DMS53 (cell line): ENCODE measurements around the gene SMIM44.
A peak's percentile ranks its signal among the peaks of the same experiment; 100 is the strongest.

Source experiments
- DNase-seq: peaks from one replicate; lab custom pipeline; 2025; lab: John Stamatoyannopoulos, UW

SMIM44 gene

DNA sequence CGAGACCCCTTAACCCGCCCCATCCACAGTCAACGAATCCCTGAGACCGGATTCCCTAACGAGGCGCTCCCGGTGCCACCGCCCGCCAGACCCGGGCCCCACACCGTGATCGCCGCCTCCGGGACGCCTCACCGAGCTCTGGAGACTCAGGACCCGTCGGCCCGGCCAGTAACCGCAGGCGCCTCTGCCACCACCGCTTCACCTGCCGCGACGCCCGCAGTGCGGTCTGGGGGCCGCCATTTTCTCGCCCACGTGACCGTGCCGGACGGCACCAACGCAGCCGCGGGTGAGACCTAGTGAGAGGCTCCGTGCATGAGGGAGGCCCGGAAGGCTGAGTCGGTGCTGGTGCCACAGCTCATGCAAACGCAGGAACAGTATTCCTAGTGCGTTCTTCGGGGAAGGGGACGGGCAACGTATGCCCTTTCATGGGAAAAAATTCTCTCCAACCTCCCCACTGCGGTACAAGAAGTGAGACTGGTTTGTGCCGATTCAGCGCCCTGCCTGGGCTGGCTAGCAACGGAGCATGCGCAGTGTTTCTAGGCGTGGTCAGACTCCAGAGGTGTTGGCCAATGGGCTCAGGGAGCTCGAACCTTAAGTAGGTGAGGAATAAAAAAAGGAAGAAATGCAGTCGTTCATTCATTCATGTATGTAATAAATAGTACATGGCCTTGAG, 17.3 kb upstream of the SMIM44 start, which contains the start of gene DOHH:
Gene DOHH (minus strand): TSS at position 246 of the 673 bp plus-strand sequence. CDS start 3,860 bp downstream, outside the sequence.
- peak; percentile 96 for DNase-seq

DNA sequence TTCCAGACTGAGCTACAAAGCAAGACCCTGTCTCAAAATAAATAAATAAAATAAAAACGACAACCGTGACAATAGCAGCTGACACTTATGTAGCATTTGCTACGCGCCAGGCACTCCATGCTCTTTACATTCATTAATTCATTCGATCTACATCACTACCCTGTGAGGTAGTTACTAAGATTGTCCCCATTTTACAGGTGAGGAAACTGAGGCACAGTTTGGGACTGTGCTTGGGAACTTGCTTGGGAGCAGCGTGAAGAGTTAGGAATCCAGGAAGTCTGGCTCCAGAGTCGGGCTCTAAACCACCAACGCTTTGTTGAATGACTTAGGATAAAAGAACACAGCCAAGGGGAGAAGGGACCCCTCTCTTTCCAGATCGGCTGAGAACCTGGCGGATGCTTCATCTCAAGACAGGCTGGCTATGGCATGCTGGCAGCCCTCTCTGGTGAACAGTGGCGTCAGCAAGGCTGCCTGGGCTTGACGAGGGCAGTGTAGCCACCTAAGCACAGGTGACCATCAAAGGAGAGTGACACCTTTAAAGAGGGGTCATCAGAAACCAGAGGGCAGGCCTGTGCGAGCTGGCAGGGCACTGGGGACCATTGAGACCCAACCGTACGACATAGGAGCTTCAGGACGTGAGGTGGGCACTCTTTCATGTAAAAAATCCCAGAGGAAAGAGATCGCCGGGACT, 16.6 kb upstream of the SMIM44 start:
- peak; percentile 58 for DNase-seq

DNA sequence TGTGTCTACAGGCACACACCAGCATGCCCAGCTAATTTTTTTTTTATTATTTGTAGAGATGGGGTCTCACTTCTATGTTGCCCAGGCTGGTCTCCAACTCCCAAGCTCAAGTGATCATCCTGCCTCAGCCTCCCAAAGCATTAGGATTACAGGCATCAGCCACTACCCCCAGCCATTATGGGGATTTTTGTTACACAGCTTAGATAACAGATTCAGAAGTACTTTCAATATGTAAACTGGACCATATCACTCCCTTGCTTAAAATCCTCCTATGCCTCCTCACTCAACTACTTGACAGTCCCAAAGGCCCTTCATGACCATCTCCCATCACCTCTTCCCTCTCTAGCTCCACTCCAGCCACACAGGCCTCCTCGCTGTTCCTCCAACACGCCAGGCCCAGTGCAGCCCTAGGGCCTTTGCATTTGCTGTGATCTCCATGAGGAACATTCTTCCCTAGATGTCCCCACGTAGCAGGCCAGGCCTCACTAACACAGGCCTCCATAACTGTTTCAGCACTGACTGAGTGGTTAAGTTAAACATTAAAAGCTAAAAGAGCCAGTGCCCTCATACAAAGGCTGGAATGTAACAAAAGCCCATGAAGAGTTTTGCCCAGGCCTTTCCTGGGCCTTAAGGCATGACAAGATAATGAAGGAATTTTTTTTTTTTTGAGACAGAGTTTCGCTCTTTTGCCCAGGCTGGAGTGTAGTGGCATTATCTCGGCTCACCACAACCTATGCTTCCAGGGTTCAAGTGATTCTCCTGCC, 14.7 kb upstream of the SMIM44 start:
- DNase-seq, result no peak

DNA sequence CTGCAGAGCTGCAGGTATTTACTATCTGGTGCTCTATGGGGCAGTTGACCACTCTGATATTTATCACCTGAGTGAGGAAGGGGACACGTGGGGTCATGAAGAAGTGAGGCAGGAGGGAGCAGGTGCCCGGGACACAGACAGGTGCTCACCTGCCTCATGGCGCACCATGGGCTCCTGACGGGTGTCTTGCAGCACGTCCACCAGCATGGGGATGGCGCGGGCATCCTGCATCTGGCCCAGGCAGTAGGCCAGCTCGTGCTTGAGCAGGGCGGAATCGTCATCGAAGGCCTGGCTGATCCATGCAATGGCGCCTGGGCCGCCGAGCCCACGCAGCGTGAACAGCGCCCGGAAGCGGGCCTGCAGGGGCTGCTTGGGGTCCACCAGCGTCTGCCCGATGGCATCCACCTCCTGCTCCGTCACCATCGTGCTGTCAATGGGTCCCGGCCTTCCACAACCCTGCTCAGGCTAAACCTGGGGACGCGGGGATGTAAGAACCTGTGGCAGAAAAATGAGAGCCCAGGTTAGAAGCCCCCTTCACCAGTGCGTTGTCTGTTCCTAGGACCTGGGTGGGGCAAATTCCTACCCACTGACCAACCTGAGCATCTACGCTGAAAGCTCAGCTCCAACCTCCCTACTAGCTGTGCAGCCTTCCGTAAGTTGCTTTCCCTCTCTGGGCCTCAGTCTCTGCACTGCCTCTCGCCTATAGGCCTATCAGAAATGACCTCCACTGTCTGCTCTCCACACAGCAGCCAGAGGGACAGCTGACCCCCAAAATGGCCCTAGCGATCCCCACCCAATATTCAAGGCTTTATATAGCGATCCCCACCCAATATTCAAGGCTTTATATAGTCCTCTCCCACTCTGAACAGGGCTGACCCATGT, 13.4 kb upstream of the SMIM44 start:
- DNase-seq, result no peak

DNA sequence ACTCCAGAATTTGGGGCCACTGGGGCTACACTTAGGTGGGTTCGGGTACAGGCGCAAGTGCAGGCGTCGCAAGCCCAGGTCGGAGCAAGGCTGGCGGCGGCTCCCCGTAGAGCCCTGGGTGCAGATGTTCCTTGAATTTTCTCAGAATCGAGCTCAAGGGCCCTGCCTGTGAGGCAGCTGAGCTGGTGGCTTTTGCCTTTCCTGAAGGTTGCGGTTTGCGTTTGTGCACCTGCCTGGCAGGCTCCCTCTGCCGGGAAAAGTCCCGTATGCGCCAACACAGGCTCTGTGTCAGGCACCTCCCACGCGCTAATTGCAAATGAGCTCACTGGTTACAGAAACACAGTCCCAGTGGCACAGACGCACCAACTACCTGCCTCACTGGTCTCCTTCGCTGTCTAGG, 11.3 kb upstream of the SMIM44 start:
- DNase-seq, result peak; percentile 43

DNA sequence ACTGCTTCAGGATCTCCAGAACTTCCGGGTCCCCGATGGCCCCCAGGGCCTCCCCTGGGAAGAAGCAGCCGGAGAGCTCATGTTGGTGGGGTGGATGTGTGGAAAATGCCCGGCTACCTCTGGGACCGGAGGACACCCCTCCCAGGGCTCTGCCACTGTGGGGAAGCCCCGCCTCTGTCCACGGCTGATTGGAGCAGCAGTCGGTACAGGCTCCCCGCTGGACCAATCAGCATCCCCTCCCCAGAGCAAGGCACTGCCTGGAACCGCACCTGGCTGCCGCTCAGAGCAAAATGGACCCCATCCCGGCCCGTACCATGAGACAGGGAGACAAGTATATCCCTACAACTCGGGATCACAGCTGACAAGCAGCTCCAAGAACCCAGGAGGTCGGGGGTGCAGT, 10.8 kb upstream of the SMIM44 start:
- peak; percentile 30 for DNase-seq

DNA sequence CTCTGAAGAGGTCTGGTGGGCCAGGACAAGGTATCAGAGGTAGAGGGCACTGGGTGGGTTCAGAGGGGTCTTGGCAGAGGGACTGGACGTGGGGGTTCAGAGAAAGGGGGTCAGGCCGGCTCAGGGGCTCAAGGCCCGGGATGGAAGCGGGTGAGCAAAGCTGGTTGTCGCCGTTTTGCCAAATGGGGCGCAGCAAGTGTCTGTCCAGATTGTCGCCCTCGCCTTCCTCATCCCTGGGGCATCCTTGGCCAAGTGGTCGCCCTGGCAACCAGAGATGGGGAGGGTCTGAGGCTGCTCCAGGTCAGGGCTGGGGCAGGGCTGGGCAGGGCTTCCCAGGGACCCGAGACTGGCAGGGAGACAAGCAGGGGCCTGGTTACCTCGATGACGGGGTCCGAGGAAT, 10.4 kb upstream of the SMIM44 start:
- no peak for DNase-seq

DNA sequence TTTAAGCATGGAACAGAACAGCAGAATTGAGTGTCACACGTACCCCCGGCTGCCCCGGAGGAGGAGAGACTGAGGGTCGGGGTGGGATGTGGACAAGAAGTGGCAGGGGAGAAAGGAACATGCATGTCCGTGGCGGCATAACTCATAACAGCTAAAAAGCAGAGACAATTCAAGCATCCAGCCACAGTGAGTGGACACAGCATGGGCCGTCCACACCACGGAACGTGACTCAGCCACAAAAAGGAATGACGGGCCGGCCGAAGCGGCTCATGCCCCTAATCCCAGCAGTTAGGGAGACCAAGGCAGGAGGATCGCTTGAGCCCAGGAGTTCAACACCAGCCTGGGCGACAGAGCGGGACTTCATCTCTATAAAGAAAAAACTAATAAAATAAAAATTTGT, 9.7 kb upstream of the SMIM44 start:
- DNase-seq, result no peak

DNA sequence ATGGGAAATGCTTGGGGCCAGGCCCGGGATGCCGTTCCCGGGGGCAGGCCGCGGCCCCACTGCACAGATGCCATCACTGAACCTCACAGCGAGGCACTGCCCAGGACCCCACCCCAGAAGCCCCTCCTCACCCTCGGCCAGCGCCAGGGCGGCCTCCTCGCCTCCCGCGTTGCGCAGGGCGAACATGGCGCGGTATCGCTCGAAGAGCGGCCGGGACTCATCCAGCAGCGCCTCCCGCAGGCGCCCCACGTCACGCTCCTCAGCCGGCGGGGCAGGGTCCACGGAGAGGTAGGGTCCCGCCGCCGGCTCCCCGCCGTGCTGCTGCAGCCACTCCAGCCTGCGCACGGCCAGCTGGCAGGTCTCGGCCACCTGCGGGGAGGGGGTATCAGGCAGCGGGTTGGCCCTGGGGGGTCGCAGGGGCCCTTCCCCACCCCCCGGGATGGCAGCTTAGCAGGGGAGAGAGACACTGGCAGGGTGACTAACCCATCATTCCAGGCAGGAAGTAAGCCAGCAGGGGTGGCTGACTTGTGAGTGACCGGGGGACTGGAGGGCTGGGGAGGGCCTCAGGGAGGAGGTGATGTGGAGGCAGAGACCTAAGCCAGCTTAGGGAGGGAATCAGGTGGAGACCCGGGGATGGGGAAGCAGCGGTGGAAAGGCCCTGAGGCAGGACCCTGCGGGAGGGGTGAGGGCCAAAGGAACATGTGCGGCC, 9.0 kb upstream of the SMIM44 start:
- DNase-seq, result no peak

DNA sequence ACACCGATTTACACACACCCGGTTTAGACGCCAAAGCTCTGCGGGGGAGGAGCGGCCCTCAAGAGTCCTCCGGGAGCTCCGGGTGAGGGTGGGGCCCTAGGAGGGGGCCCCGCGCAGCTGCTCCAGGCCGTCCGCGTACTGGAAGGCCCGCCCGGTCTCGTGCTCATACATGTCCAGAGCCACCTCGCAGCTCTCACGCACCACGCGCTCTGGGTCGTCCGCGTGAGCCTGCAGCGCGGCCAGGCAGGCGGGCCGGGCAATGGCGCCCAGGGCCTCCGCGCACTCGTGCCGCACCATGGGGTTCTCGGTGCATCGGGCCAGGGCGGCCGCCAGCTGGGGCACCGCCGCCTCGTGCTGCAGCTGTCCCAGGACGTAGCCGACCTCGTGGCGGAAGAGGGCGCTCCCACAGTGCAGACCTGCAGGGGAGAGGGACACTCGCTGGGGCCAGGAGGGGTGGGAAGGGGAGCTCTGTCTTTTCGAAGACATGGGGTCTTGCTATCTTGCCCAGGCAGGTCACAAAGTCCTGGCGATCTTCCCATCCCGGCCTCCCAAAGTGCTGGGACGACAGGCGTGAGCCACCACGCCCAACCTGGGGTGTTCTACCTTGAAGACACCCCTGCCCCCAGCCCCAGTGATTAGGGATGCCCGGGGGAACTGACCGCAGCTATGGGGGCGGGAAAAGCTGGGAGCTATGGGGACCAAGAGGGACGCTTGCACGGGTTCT, 8.3 kb upstream of the SMIM44 start:
- no peak for DNase-seq

DNA sequence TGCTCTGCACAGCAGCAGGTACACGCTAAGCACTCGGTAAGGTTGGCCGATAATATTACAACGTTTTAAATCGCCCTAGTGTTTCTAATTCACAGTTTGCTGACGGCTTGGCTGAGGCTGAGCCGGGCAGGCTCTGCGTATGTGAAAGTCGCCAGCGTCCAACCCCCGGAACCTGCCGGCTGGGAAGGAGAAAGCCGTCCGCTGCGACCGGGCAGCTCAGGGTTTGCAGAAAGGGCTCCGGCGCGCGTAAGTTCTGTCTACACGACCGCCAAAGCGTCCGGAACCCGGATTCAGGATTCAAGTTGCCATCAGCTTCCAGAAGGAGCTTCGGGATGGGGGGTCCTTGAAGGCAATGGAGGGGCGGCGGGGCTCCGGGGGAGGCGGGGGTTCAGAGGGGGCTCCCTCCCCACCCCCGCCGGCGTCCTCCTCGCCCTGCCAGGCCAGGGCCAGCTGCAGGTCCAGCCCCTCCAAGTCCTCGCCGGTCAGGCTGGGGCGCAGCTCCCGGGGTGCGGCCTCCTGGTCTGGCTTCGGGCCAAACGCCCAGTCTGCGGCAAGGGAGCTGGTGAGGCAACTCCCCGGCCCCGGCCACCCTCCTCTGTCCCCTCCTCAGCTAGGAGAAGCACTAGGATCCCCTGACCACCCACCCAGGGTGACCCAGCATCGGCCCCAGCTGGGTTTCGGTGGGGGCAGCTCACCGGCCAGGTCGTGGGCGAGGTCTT, 575 bp downstream of the SMIM44 start:
- DNase-seq, result peak; percentile 72

DNA sequence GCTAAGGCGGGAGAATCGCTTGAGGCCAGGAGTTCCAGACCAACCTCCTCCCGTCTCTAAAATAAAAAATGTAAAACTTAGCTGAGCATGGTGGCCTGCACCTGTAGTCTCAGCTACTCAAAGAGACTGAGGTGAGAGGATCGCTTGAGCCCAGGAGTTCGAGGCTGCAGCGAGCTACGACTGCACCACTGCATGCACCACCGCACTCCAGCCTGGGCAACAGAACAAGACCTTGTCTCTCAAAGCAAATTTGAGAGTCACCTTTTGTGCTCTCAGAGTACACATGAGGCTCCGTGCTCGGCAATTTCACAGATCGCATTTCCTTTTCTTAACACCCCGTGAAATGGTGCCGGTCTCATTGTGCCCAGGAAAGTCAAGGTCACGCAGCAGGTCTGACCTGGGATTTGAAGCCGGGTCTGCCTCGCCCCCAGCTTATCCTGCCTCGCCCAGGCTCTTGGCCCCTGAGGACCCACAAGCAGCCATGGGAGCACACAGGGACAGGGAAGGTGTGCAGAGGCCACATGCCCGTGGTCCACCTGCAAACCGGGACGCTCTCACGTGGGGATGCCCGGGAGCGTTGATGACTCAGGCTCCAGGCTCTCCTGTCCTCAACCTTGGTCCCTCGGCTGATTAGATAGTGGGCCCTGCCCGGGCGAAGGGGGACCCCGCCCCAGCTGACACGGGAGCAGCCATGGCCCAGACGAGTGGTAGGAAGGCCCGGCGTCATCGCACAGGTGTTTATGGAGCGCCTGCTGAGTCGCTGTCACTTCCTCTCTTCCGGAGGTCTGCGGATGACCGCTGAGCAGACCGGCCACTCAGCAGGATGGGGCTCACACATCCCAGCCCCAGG, 1.8 kb downstream of the SMIM44 start:
- DNase-seq, result peak; percentile 30

DNA sequence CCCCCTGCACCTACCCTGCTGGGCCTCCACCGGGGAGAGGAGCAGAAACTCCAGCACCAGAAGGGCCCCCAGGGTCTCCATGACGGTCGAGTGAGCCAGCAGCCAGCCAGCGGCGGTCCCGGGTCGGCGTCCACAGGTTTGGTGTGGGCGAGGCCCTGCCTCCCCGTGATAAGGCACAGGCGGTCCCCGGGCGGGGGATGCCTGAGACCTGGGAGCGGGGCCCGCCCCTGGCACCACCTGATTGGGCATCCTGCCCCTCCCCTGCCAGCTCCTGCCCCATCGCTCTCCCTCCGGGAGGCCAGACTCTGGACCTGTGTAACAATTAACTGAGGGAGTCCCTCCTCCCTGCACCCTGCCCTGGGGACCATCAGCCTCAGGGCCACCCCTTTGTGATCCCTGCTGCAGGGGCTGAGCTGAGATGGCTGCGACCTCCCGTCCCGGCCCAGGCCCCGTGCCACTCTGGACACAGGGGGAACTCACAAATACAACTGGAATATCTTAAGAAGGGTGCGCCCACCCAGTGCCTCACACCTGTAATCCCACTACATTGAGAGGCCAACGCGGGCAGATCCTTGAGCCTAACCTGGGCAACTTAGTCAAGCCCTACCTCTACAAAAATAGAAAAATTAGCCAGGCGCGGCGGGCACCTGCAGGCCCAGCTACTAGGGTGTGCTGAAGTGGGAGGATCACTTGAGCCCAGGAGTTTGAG, 2.7 kb downstream of the SMIM44 start, which contains the start of gene SMIM24:
Gene SMIM24 (minus strand): TSS at position 143 of the 709 bp plus-strand sequence. CDS start 62 bp downstream, at position 81.
- no peak for DNase-seq

DNA sequence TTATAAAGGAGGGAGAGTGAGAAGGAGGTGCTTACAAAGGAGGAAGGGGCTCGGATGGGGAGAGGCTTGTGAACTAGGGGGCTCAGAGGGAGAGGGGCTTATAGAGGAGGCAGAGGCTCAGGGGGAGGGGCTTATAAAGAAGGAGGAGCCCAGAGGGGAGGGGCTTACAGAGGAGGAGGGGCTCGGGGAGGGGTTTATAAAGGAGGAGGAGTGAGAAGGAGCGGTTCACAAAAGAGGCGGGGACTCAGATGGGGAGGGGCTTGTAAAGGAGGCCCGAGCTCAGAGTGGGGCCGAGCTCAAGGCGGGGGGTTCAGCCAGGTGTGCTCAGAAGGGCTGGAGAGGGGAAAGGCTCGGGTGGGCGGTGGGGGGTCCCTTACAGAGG, 3.4 kb downstream of the SMIM44 start:
- peak; percentile 50 for DNase-seq

DNA sequence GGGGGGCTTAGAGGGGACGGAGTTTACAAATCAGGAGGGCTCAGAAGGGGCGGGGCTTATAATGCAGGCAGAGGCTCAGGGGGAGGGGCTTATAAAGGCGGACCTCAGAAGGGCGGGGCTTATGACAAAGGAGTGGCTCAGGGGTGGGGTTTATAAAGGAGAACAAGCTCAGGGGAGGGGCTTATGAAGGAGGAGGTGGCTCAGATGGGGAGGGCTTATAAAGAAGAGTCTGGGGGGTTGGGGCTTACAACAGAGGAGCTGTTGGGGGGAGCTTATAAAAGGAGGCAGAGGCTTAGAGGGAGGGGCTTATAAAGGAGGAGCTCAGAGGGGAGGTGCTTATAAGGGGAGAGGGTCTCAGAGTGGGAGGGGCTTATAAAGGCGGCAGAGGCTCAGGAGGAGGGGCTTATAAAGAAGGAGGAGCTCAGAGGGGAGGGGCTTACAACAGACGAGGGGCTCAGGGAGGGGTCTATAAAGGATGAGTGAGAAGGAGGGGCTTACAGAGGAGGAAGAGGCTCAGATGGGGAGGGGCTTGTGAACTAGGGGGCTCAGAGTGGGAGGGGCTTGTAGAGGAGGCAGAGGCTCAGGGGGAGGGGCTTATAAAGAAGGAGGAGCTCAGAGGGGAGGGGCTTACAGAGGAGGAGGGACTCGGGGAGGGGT, 3.9 kb downstream of the SMIM44 start:
- DNase-seq, result peak; percentile 50

DNA sequence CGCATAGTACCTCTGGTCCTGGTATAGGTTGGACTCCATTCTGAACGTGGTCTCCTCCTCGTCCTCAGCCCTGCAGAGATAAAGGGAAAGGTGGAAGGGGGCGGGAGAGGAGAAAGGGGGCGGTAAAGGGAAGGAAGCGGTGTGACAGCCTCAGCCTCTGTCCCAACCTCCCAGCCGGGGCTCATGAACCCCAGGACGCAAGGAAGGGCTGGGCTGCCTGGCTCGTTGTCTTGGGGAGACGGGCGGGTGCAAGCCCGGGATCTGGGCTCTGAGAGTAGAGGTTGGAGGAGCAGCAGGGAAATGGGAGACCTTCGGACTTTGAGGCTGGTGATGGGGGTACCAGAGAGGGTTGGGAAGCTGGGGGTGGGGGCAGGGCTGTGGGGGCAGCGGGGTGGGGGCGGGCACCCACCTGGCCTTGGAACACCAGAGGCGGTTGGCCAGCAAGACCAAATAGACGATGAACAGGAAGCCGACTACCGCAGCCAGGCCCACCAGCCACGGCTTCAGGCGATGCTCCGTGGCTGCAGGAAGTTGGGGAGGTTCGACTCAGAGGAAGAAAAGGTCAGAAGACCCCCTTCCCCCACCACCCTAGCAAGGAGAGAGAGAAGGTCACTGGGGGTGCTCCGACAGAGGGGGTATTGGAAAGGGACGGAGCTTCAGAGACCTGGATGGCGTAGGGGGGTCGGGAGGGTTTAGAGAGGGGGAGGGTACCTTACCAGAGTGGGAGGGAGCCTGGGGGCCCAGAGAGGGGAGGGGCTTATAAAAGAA, 4.6 kb downstream of the SMIM44 start:
- DNase-seq, result no peak

DNA sequence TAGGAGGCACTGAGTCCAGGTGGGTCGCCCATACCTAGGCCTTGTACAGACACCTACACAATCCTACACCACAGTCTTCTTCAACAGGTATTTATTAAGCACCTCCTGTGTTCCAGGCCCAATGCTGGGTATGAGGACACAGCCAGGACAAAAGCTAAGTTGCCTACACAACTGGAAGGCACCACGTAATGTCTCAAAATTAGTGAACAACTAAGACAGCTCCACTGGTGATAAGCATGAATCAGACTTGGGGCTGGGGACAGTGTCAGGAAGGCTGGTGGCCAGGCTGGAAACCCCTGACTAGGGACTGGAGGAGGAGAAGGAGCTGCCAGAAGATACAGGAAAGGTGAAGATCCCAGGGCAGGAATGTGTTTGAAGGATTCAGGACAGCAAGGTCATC, 5.3 kb downstream of the SMIM44 start:
- DNase-seq, result no peak
